HFFc6 (cell line): Measurements from ENCODE around the gene IGF1R. TPM values are rescaled to one million over a fixed set of nuclear protein-coding genes. Genes with fewer than 3 reads are reported as not detected.

ENCODE experiments used
- DNase-seq: peaks from one replicate; pipeline ENCODE4 v3.0.0-alpha.2; 2018
- H3K27ac Mint-ChIP-seq: 2 replicates; pipeline ENCODE4 v1.8.0; 2020; ENCODE audit warnings: mild to moderate bottlenecking, mixed read lengths
- H3K27me3 Mint-ChIP-seq: 2 replicates; pipeline ENCODE4 v1.8.0; 2021; ENCODE audit warnings: mild to moderate bottlenecking, moderate library complexity, mixed read lengths; ENCODE audit not compliant: insufficient read depth
- H3K36me3 Mint-ChIP-seq: 2 replicates; pipeline ENCODE4 v1.8.0; 2021; ENCODE audit warnings: low read depth, mixed read lengths
- H3K4me1 Mint-ChIP-seq: 2 replicates; pipeline ENCODE4 v1.8.0; 2020; ENCODE audit warnings: low read depth, mixed read lengths
- H3K4me3 Mint-ChIP-seq: 2 replicates; pipeline ENCODE4 v1.8.0; 2020; ENCODE audit warnings: mild to moderate bottlenecking, moderate library complexity, mixed read lengths
- H3K9me3 Mint-ChIP-seq: 2 replicates; pipeline ENCODE4 v1.8.0; 2020; ENCODE audit warnings: mild to moderate bottlenecking, mixed read lengths
- total RNA-seq, 6 experiments: library from RNA; stranded (reverse); fragmentation: NEBNext Ultra II Directional; extraction: Animal tissue kit (Norgen Biotek cat#: 25700); gene quantifications; 2 replicates in 1 of 6; 3 replicates in 5 of 6; pipeline ENCODE4 v1.2.3, GENCODE V29; 2021
- TF ChIP-seq, protein P1 (sequence below): fragments of 200-600 bp; sonication (generic); IDR thresholded peaks from 2 replicates; pipeline ENCODE4 v1.5.0; 2021; ENCODE audit warnings: antibody characterized with exemption, mild to moderate bottlenecking

IGF1R gene
- total RNA-seq, 6 experiments from 2014 or later = 46.7 to 61.9 (median 50.1) TPM

- Mint-ChIP-seq H3K36me3 (no peaks in the 10 kb centered on the region; the same call in none of the 2 replicates), H3K27ac (no peak overlapping the region), H3K4me1 (peaks cover 65% of the 10 kb centered on the region), H3K27me3 (no peaks in the 10 kb centered on the region), H3K4me3 (no peak overlapping the region), H3K9me3 (no peaks in the 10 kb centered on the region)
- TF ChIP-seq, protein P1, sequence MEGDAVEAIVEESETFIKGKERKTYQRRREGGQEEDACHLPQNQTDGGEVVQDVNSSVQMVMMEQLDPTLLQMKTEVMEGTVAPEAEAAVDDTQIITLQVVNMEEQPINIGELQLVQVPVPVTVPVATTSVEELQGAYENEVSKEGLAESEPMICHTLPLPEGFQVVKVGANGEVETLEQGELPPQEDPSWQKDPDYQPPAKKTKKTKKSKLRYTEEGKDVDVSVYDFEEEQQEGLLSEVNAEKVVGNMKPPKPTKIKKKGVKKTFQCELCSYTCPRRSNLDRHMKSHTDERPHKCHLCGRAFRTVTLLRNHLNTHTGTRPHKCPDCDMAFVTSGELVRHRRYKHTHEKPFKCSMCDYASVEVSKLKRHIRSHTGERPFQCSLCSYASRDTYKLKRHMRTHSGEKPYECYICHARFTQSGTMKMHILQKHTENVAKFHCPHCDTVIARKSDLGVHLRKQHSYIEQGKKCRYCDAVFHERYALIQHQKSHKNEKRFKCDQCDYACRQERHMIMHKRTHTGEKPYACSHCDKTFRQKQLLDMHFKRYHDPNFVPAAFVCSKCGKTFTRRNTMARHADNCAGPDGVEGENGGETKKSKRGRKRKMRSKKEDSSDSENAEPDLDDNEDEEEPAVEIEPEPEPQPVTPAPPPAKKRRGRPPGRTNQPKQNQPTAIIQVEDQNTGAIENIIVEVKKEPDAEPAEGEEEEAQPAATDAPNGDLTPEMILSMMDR = no peak
- DNase-seq = no peak
Observed at GRCh38 chr15:98692213-98692612, 43.9 kb downstream of the IGF1R start.

DNA sequence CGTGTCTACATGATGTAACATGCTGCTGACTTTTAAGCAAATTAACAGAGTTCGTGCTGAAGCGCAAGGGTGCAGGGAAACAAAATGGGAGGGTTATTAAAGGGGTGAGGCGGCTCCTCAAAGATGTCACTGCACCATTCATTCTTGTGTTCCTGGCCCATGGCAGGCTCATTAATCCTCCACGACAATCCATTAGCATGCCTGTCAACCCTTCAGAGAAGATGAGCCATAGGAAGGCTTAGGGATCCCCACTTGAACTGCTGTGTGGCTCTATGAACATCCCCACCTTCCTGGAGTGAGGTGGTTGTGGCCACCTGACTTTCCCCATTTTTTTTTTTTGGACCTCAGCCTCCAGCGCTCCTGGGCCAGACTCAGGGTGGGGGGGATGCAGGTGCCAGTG is 45.8 kb downstream of the IGF1R start:
- Mint-ChIP-seq H3K36me3 (no peaks in the 10 kb centered on the region; the same call in 1 of the 2 replicates), H3K27me3 (no peaks in the 10 kb centered on the region), H3K4me3 (no peak overlapping the region), H3K27ac (no peak overlapping the region), H3K9me3 (no peaks in the 10 kb centered on the region), H3K4me1 (peaks cover 55% of the 10 kb centered on the region)
- TF ChIP-seq, protein P1 = no peak
- DNase-seq = no peak

GRCh38 chr15:98698792-98699191 is 50.5 kb downstream of the IGF1R start:
- TF ChIP-seq, protein P1 = no peak
- H3K27me3 Mint-ChIP-seq = no peaks in the 10 kb centered on the region
- H3K4me1 Mint-ChIP-seq = peaks cover 43% of the 10 kb centered on the region
- no peak for DNase-seq
- 0 out of 2 replicates have a peak, but pooled peaks cover 4% of the 10 kb centered on the region for H3K36me3 Mint-ChIP-seq
- H3K9me3 Mint-ChIP-seq = no peaks in the 10 kb centered on the region
- H3K4me3 Mint-ChIP-seq = no peak overlapping the region
- H3K27ac Mint-ChIP-seq = no peak overlapping the region

DNA sequence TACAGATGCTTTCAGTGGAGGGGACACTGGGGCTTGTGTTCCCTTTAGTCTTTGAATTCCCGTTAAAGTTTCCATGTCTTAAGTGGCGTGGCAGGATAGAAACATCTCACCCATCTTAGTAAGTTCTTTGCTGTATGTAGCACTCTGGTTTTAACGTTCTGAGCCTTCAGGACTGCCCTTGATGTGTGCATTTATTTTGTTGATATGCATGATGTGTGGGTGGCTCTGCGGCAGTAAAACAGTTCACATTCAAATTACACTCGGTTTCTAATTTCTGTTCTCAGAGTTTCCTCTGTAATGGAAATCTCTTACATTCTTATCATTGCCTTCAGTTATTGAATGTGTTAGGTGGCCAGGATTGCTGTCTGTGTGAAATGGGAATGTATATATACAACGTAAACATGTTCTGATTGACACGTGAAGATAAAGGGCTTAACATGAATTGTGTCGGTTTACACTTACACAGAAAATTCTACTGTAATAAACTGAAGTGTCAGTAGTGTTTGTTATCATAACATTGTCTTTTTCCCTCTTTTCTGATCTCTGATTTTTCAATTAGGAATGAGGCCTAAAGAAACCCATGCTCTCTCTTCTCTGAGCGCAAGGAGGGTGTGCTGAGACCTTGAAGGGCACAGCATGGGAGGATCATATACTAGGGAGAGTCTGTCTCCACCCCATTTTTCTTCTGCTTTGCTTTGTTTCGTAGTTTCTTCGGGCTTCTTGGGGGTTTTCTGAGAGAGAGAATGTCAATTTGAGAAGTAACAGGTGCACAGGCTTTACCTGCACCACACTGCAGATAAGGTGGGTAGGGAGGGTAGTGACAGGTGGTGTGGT is 51.5 kb downstream of the IGF1R start:
- H3K4me1 Mint-ChIP-seq = peaks cover 38% of the 10 kb centered on the region
- H3K27ac Mint-ChIP-seq = no peak overlapping the region
- no peaks in the 10 kb centered on the region for H3K27me3 Mint-ChIP-seq
- TF ChIP-seq, protein P1 = no peak
- H3K4me3 Mint-ChIP-seq = no peak overlapping the region
- no peaks in the 10 kb centered on the region for H3K9me3 Mint-ChIP-seq
- no peak for DNase-seq
- H3K36me3 Mint-ChIP-seq = 0 out of 2 replicates have a peak, but pooled peaks cover 4% of the 10 kb centered on the region

- H3K27me3 Mint-ChIP-seq = no peaks in the 10 kb centered on the region
- no peak for DNase-seq
- H3K36me3 Mint-ChIP-seq = 0 out of 2 replicates have a peak, but pooled peaks cover 4% of the 10 kb centered on the region
- H3K27ac Mint-ChIP-seq = no peak overlapping the region
- peaks cover 33% of the 10 kb centered on the region for H3K4me1 Mint-ChIP-seq
- H3K4me3 Mint-ChIP-seq = no peak overlapping the region
- TF ChIP-seq, protein P1 = no peak
- no peaks in the 10 kb centered on the region for H3K9me3 Mint-ChIP-seq
Observed at GRCh38 chr15:98700519-98700918, 52.2 kb downstream of the IGF1R start.
